DND-41 (cell line): ENCODE results near the gene IKZF5.

Experiments used
- EZH2 ChIP-seq: IDR thresholded peaks from 3 replicates; pipeline ENCODE4 v1.6.1; 2012; ENCODE audit warnings: borderline replicate concordance, low read depth, mild to moderate bottlenecking, moderate library complexity, low read length, inconsistent platforms; ENCODE audit not compliant: severe bottlenecking
- TF ChIP-seq, protein P1 (sequence below): IDR thresholded peaks from 2 replicates; pipeline ENCODE4 v1.5.1; 2012; ENCODE audit warnings: borderline replicate concordance, low read length, moderate library complexity, mild to moderate bottlenecking; ENCODE audit not compliant: poor library complexity, severe bottlenecking; ENCODE audit errors: extremely low read depth

DNA sequence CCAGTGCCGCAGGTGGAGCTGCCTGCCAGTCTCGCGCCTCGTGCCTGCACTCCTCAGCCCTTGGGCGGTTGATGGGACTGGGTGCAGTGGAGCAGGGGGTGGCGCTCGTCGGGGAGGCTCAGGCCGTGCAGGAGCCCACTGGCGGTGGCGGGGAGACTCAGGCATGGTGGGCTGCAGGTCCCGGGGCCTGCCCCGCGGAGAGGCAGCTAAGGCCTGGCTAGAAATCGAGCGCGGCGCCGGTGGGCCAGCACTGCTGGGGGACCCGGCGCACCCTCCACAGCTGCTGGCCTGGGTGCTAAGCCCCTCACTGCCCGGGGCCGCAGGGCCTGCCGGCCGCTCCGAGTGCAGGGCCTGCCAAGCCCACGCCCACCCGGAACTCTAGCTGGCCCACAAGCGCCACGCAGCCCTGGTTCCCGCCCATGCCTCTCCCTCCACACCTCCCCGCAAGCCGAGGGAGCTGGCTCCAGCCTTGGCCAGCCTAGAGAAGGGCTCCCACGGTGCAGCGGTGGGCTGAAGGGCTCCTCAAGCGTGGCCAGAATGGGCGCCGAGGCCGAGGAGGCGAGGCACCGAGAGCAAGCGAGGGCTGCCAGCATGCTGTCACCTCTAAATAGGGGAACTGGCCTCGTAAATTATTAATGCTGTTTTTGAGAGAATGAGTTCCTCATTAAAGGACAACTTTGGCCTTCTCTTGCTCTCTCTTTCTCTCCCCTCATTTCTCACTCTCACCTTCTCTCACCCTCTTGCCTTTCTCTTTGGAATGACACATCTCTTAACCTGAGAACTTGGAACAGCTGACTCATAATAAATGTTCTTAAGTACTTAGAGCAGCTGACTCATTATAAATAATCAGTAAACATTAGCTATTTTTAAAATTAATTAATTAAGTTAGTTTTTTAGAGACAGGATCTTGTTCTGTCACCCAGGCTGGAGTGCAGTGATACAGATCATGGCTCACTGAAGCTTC is 5.1 kb upstream of the IKZF5 start:
- TF ChIP-seq, protein P1, sequence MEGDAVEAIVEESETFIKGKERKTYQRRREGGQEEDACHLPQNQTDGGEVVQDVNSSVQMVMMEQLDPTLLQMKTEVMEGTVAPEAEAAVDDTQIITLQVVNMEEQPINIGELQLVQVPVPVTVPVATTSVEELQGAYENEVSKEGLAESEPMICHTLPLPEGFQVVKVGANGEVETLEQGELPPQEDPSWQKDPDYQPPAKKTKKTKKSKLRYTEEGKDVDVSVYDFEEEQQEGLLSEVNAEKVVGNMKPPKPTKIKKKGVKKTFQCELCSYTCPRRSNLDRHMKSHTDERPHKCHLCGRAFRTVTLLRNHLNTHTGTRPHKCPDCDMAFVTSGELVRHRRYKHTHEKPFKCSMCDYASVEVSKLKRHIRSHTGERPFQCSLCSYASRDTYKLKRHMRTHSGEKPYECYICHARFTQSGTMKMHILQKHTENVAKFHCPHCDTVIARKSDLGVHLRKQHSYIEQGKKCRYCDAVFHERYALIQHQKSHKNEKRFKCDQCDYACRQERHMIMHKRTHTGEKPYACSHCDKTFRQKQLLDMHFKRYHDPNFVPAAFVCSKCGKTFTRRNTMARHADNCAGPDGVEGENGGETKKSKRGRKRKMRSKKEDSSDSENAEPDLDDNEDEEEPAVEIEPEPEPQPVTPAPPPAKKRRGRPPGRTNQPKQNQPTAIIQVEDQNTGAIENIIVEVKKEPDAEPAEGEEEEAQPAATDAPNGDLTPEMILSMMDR: no peak
- no peak for TF ChIP-seq EZH2
